Upper lobe of left lung (tissue), 4 donors: ENCODE results near the gene ARHGAP42.

ENCODE experiments used
- CTCF ChIP-seq, 6 experiments: fragments of 450-650 bp in 4 of 6; fragments of 200-600 bp in 2 of 6; sonication (generic) in 2 of 6; IDR thresholded peaks; one replicate each; pipeline ENCODE4 v1.5.1; 2016 to 2019; ENCODE audit warnings: antibody characterized with exemption in 6 of 6
- EP300 ChIP-seq, 4 donors: sonication (generic); formaldehyde crosslinking; IDR thresholded peaks; one replicate each; pipeline ENCODE4 v1.5.1; 2017; ENCODE audit warnings: antibody characterized with exemption in 4 of 4, control low read depth in 2 of 4
- POLR2A ChIP-seq, 4 donors: fragments of 450-650 bp; IDR thresholded peaks; one replicate each; pipeline ENCODE4 v1.5.1; 2016 to 2017; ENCODE audit warnings: antibody characterized with exemption in 4 of 4, mild to moderate bottlenecking in 2 of 4

DNA sequence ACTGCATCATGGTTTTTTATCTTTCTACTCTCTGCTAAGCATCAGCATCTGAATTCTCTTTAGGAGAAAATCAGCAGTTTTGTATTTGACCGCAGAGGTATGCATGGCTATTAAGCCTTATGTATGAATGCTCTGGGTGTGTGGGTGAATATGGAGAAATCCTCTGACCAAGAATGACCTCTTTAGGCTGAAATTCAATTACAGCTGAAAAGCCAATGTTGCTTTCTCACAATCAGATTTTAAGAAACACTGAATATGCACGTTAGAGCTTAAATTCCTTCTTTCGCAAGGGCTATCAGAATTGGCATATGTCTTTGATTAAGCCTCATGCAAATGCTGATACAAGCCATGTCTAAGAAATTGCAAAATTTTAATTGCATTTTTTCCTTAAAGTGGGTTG is 43.2 kb downstream of the ARHGAP42 start:
- TF ChIP-seq POLR2A (IDR thresholded peaks at IDR 0.05) = no peak
- TF ChIP-seq EP300 (IDR thresholded peaks at IDR 0.05) = no peak
- no peak for TF ChIP-seq CTCF (IDR thresholded peaks at IDR 0.05)
